HEK293 (cell line): ENCODE data around the gene OR52N4.

Experiments used
- CTCF ChIA-PET: fragments of 350-600 bp; formaldehyde crosslinking; extraction: SDS; loops from one replicate; lab custom pipeline; 2021; ENCODE audit warnings: antibody characterized with exemption; lab: Yijun Ruan, JAX
- POLR2A ChIA-PET: fragments of 300-600 bp; formaldehyde crosslinking; extraction: SDS; loops from one replicate; lab custom pipeline; 2020; ENCODE audit warnings: antibody characterized with exemption, inconsistent platforms; lab: Yijun Ruan, JAX
- H3K27ac ChIP-seq: fragments of 200-500 bp; sonication (Bioruptor generic); 2 replicates; pipeline ENCODE4 v1.5.1; 2014; ENCODE audit warnings: low read depth, low read length, control low read depth, inconsistent platforms; ENCODE audit errors: extremely low read depth
- H3K36me3 ChIP-seq, 2 experiments: fragments of 200-500 bp in 1 of 2; sonication (Bioruptor generic) in 1 of 2; 1 replicate in 1 of 2; 2 replicates in 1 of 2; pipeline ENCODE4 v1.5.1; 2014 to 2017; ENCODE audit warnings: inconsistent platforms in 2 of 2, low read length in 2 of 2; ENCODE audit not compliant: control insufficient read depth in 2 of 2, insufficient read depth in 1 of 2
- H3K4me1 ChIP-seq: fragments of 200-500 bp; sonication (Bioruptor generic); 2 replicates; pipeline ENCODE4 v1.5.1; 2014; ENCODE audit warnings: mild to moderate bottlenecking, low read length, inconsistent platforms; ENCODE audit not compliant: control insufficient read depth, insufficient read depth
- H3K4me3 ChIP-seq: 2 replicates; pipeline ENCODE4 v1.5.1; 2011; ENCODE audit warnings: low read depth, mild to moderate bottlenecking, control low read depth, low read length, moderate library complexity
- H3K9me3 ChIP-seq: fragments of 200-500 bp; sonication (Bioruptor generic); 2 replicates; pipeline ENCODE4 v1.5.1; 2014; ENCODE audit warnings: low read depth, low read length, inconsistent platforms; ENCODE audit not compliant: control insufficient read depth, insufficient read depth
- BCL11B ChIP-seq: fragments of 450-650 bp; formaldehyde crosslinking; IDR thresholded peaks from 2 replicates; pipeline ENCODE4 v1.5.1; 2016; ENCODE audit warnings: low read depth, missing biosample characterization, missing genetic modification characterization
- BCL6B ChIP-seq: fragments of 450-650 bp; formaldehyde crosslinking; IDR thresholded peaks from 2 replicates; pipeline ENCODE4 v1.5.1; 2017; ENCODE audit warnings: missing biosample characterization, missing genetic modification characterization
- FEZF1 ChIP-seq: fragments of 450-650 bp; formaldehyde crosslinking; IDR thresholded peaks from 2 replicates; pipeline ENCODE4 v1.5.1; 2016; ENCODE audit warnings: missing biosample characterization, missing genetic modification characterization
- HOXD13 ChIP-seq: sonication (generic); formaldehyde crosslinking; IDR thresholded peaks from 2 replicates; pipeline ENCODE4 v1.8.0; 2022; ENCODE audit warnings: missing genetic modification reagents, borderline replicate concordance
- KLF16 ChIP-seq: fragments of 450-650 bp; formaldehyde crosslinking; IDR thresholded peaks from 2 replicates; pipeline ENCODE4 v1.5.1; 2017; ENCODE audit warnings: missing biosample characterization, missing genetic modification characterization
- KLF8 ChIP-seq: fragments of 450-650 bp; formaldehyde crosslinking; IDR thresholded peaks from 2 replicates; pipeline ENCODE4 v1.5.1; 2016; ENCODE audit warnings: missing biosample characterization, missing genetic modification characterization
- KLF9 ChIP-seq: fragments of 450-650 bp; formaldehyde crosslinking; IDR thresholded peaks from 2 replicates; pipeline ENCODE4 v1.5.1; 2016; ENCODE audit warnings: missing biosample characterization, missing genetic modification characterization, low read depth
- MEIS1 ChIP-seq: sonication (generic); formaldehyde crosslinking; IDR thresholded peaks from 2 replicates; pipeline ENCODE4 v1.8.1; 2022; ENCODE audit warnings: missing genetic modification reagents, mild to moderate bottlenecking, borderline replicate concordance
- SCRT2 ChIP-seq: fragments of 450-650 bp; formaldehyde crosslinking; IDR thresholded peaks from 2 replicates; pipeline ENCODE4 v1.5.1; 2016; ENCODE audit warnings: missing biosample characterization, missing genetic modification characterization
- TRIM28 ChIP-seq: IDR thresholded peaks from 2 replicates; pipeline ENCODE4 v1.6.1; 2011; ENCODE audit warnings: low read length, control low read depth, borderline replicate concordance
- ZBTB26 ChIP-seq: fragments of 450-650 bp; formaldehyde crosslinking; optimal IDR thresholded peaks from 2 replicates; pipeline ENCODE3; 2016; ENCODE audit warnings: missing biosample characterization, mild to moderate bottlenecking, missing genetic modification characterization
- ZBTB7A ChIP-seq: fragments of 450-650 bp; formaldehyde crosslinking; IDR thresholded peaks from 2 replicates; pipeline ENCODE4 v1.5.1; 2016; ENCODE audit warnings: low read depth, missing biosample characterization, missing genetic modification characterization
- ZFP41 ChIP-seq: fragments of 450-650 bp; formaldehyde crosslinking; IDR thresholded peaks from 2 replicates; pipeline ENCODE4 v1.5.1; 2016; ENCODE audit warnings: missing biosample characterization, missing genetic modification characterization, borderline replicate concordance
- ZFP69B ChIP-seq: fragments of 450-650 bp; formaldehyde crosslinking; IDR thresholded peaks from 2 replicates; pipeline ENCODE4 v1.5.1; 2016; ENCODE audit warnings: missing biosample characterization, missing genetic modification characterization
- ZIC2 ChIP-seq: fragments of 450-650 bp; formaldehyde crosslinking; IDR thresholded peaks from 2 replicates; pipeline ENCODE4 v1.5.1; 2016; ENCODE audit warnings: missing biosample characterization, missing genetic modification characterization
- ZNF157 ChIP-seq: fragments of 450-650 bp; formaldehyde crosslinking; IDR thresholded peaks from 2 replicates; pipeline ENCODE4 v1.5.1; 2016; ENCODE audit warnings: missing biosample characterization, missing genetic modification characterization
- ZNF169 ChIP-seq: fragments of 450-650 bp; formaldehyde crosslinking; IDR thresholded peaks from 2 replicates; pipeline ENCODE4 v1.5.1; 2016; ENCODE audit warnings: missing biosample characterization, missing genetic modification characterization
- ZNF274 ChIP-seq, 2 experiments: fragments of 200-500 bp in 1 of 2; fragments of 450-650 bp in 1 of 2; sonication (Bioruptor generic) in 1 of 2; formaldehyde crosslinking in 1 of 2; IDR thresholded peaks; 2 replicates each; pipeline versions ENCODE4 v1.5.1 to v1.6.1; 2014 to 2016; ENCODE audit warnings: borderline replicate concordance in 1 of 2, inconsistent platforms in 1 of 2, low read length in 1 of 2, missing biosample characterization in 1 of 2, missing genetic modification characterization in 1 of 2
- ZNF302 ChIP-seq: fragments of 450-650 bp; formaldehyde crosslinking; IDR thresholded peaks from 2 replicates; pipeline ENCODE4 v1.5.1; 2016; ENCODE audit warnings: missing biosample characterization, missing genetic modification characterization, low read depth
- ZNF335 ChIP-seq: fragments of 450-650 bp; formaldehyde crosslinking; conservative IDR thresholded peaks from 2 replicates; pipeline ENCODE4 v1.5.1; 2016; ENCODE audit warnings: missing biosample characterization, missing genetic modification characterization
- ZNF350 ChIP-seq: fragments of 450-650 bp; formaldehyde crosslinking; IDR thresholded peaks from 2 replicates; pipeline ENCODE4 v1.5.0; 2017; ENCODE audit warnings: missing biosample characterization, mild to moderate bottlenecking, missing genetic modification characterization
- ZNF362 ChIP-seq: fragments of 450-650 bp; formaldehyde crosslinking; IDR thresholded peaks from 2 replicates; pipeline ENCODE4 v1.5.1; 2016; ENCODE audit warnings: missing biosample characterization, missing genetic modification characterization
- ZNF37A ChIP-seq: fragments of 450-650 bp; IDR thresholded peaks from 2 replicates; pipeline ENCODE4 v1.5.1; 2018; ENCODE audit warnings: missing biosample characterization, missing genetic modification characterization
- ZNF404 ChIP-seq: fragments of 450-650 bp; formaldehyde crosslinking; IDR thresholded peaks from 2 replicates; pipeline ENCODE4 v1.5.1; 2017; ENCODE audit warnings: missing biosample characterization, missing genetic modification characterization
- ZNF416 ChIP-seq: fragments of 450-650 bp; formaldehyde crosslinking; IDR thresholded peaks from 2 replicates; pipeline ENCODE4 v1.5.1; 2016; ENCODE audit warnings: missing biosample characterization, missing genetic modification characterization
- ZNF473 ChIP-seq: fragments of 450-650 bp; formaldehyde crosslinking; IDR thresholded peaks from 2 replicates; pipeline ENCODE4 v1.5.1; 2017; ENCODE audit warnings: missing biosample characterization, missing genetic modification characterization
- ZNF544 ChIP-seq: fragments of 450-650 bp; formaldehyde crosslinking; IDR thresholded peaks from 2 replicates; pipeline ENCODE4 v1.5.0; 2017; ENCODE audit warnings: missing biosample characterization, missing genetic modification characterization
- ZNF558 ChIP-seq: fragments of 450-650 bp; formaldehyde crosslinking; IDR thresholded peaks from 2 replicates; pipeline ENCODE4 v1.5.1; 2016; ENCODE audit warnings: missing biosample characterization, missing genetic modification characterization
- ZNF600 ChIP-seq: fragments of 450-650 bp; formaldehyde crosslinking; IDR thresholded peaks from 2 replicates; pipeline ENCODE4 v1.5.1; 2016; ENCODE audit warnings: missing biosample characterization, missing genetic modification characterization
- ZNF610 ChIP-seq: fragments of 450-650 bp; formaldehyde crosslinking; IDR thresholded peaks from 2 replicates; pipeline ENCODE4 v1.5.1; 2016; ENCODE audit warnings: missing biosample characterization, missing genetic modification characterization, borderline replicate concordance
- ZNF623 ChIP-seq: fragments of 450-650 bp; formaldehyde crosslinking; IDR thresholded peaks from 2 replicates; pipeline ENCODE4 v1.5.1; 2016; ENCODE audit warnings: missing biosample characterization, missing genetic modification characterization
- ZNF624 ChIP-seq: fragments of 450-650 bp; formaldehyde crosslinking; IDR thresholded peaks from 2 replicates; pipeline ENCODE4 v1.5.1; 2017; ENCODE audit warnings: missing biosample characterization, missing genetic modification characterization
- ZNF654 ChIP-seq: fragments of 450-650 bp; formaldehyde crosslinking; IDR thresholded peaks from 2 replicates; pipeline ENCODE4 v1.5.1; 2016; ENCODE audit warnings: low read depth, missing biosample characterization, missing genetic modification characterization
- ZNF791 ChIP-seq: fragments of 450-650 bp; formaldehyde crosslinking; IDR thresholded peaks from 2 replicates; pipeline ENCODE4 v1.5.1; 2016; ENCODE audit warnings: missing biosample characterization, missing genetic modification characterization
- ZXDB ChIP-seq: fragments of 450-650 bp; formaldehyde crosslinking; IDR thresholded peaks from 2 replicates; pipeline ENCODE4 v1.5.1; 2016; ENCODE audit warnings: missing biosample characterization, missing genetic modification characterization
- TF ChIP-seq, protein P1 (sequence below): fragments of 450-650 bp; formaldehyde crosslinking; IDR thresholded peaks from 2 replicates; pipeline ENCODE4 v1.5.1; 2016; ENCODE audit warnings: missing biosample characterization, missing genetic modification characterization, low read depth

The OR52N4 gene

DNA sequence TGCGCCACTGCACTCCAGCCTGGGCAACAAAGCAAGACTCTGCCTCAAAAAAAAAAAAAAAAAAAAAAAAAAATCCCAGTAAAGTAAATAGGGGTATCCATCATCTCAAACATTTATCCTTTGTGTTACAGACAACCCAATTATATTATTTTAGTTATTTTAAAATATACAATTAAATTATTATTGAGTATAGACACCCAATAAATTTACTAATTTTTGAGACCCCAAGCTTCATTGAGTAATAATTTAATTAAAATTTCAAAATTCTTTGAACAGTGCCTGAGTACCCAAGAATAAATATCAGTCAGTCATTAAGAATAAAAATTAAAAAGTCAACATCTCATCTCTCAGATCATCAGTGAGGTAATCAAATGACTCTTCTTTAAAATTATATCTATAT lies at the start of gene OR52N4:
Gene OR52N4, plus strand, starts transcription at position 301 of the 400 bp plus-strand sequence. CDS start 498 bp downstream, outside the sequence.
- ChIA-PET POLR2A (interaction anchor here (0.7 kb wide), 1 partner anchor 40 kb away, joined by 6 read pairs; no protein-coding TSS in a partner anchor), CTCF (no interaction called here)
- Histone ChIP-seq H3K9me3 (no peaks in the 10 kb centered on the region), H3K27ac (no peak within 1 kb of the TSS), H3K36me3 (no peaks in the 10 kb centered on the region), H3K4me3 (no peak within 1 kb of the TSS), H3K4me1 (no peaks in the 10 kb centered on the region)
- TF ChIP-seq ZNF654 (tag by site-specific recombination) (no peak), ZFP69B (no peak), ZNF157 (tag by site-specific recombination) (no peak), ZBTB26 (tag by site-specific recombination) (no peak), ZNF600 (tag by site-specific recombination) (no peak), FEZF1 (no peak), MEIS1 (no peak), ZNF544 (tag by site-specific recombination) (no peak), ZNF274 (IDR thresholded peaks at IDR 0.05; ENCODE audit: low read length) (no peak), ZNF274 (tag by site-specific recombination; IDR thresholded peaks at IDR 0.05; ENCODE audit: borderline replicate concordance) (no peak), ZNF473 (tag by site-specific recombination) (no peak), ZNF404 (tag by site-specific recombination) (no peak), TRIM28 (no peak), ZBTB7A (tag by site-specific recombination) (no peak), KLF8 (tag by site-specific recombination) (no peak), ZNF362 (no peak), ZNF37A (no peak), ZNF624 (tag by site-specific recombination) (no peak), ZXDB (tag by site-specific recombination) (no peak), SCRT2 (tag by site-specific recombination) (no peak), ZNF416 (tag by site-specific recombination) (no peak)

GRCh38 chr11:5705688-5706087 lies 48.4 kb upstream of the OR52N4 start:
- Histone ChIP-seq H3K9me3 (no peaks in the 10 kb centered on the region), H3K4me3 (no peak overlapping the region), H3K27ac (no peak overlapping the region), H3K4me1 (no peaks in the 10 kb centered on the region), H3K36me3 (no peaks in the 10 kb centered on the region)
- CTCF ChIA-PET: no interaction called here
- POLR2A ChIA-PET: no interaction called here
- no peak for TF ChIP-seq ZNF302 (tag by site-specific recombination)
- TF ChIP-seq ZNF791 (tag by site-specific recombination): no peak
- TF ChIP-seq KLF9 (tag by site-specific recombination): no peak
- no peak for TF ChIP-seq ZIC2 (tag by site-specific recombination)
- no peak for TF ChIP-seq KLF16 (tag by site-specific recombination)
- no peak for TF ChIP-seq ZNF350
- TF ChIP-seq BCL11B (tag by site-specific recombination): no peak
- no peak for TF ChIP-seq ZNF610
- no peak for TF ChIP-seq ZNF335 (tag by site-specific recombination)
- no peak for TF ChIP-seq HOXD13 (CRISPR knock-in tag)
- TF ChIP-seq ZNF558 (tag by site-specific recombination): no peak
- no peak for TF ChIP-seq ZNF169
- no peak for TF ChIP-seq ZNF623 (tag by site-specific recombination)
- no peak for TF ChIP-seq ZFP41 (tag by site-specific recombination)
- TF ChIP-seq, protein P1, sequence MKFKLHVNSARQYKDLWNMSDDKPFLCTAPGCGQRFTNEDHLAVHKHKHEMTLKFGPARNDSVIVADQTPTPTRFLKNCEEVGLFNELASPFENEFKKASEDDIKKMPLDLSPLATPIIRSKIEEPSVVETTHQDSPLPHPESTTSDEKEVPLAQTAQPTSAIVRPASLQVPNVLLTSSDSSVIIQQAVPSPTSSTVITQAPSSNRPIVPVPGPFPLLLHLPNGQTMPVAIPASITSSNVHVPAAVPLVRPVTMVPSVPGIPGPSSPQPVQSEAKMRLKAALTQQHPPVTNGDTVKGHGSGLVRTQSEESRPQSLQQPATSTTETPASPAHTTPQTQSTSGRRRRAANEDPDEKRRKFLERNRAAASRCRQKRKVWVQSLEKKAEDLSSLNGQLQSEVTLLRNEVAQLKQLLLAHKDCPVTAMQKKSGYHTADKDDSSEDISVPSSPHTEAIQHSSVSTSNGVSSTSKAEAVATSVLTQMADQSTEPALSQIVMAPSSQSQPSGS (tag by site-specific recombination): no peak
- no peak for TF ChIP-seq BCL6B
